Psoas muscle (tissue), 8 donors: Measurements from ENCODE around the gene PIP5KL1. TPM values are rescaled to one million over a fixed set of nuclear protein-coding genes. Genes with fewer than 3 reads are reported as not detected.

Experiments used
- ATAC-seq, 4 donors: fragments of 200-7000 bp; cut with Tn5 transposase; one replicate each; pipeline ENCODE4 v1.9.1; 2020; ENCODE audit warnings: moderate library complexity in 3 of 4, mild to moderate bottlenecking in 2 of 4
- DNase-seq, 2 donors: peaks; one replicate each; pipeline ENCODE4 v3.0.0-alpha.2; 2020
- H3K27ac ChIP-seq: fragments of 200-600 bp; one replicate; pipeline ENCODE4 v1.8.0; 2022
- H3K27me3 ChIP-seq, 3 donors: fragments of 200-600 bp in 1 of 3; one replicate each; pipeline versions ENCODE4 v1.6.1 to v1.8.0; 2013 to 2022; ENCODE audit warnings: low read length in 2 of 3, mild to moderate bottlenecking in 2 of 3, moderate library complexity in 1 of 3; ENCODE audit not compliant: insufficient read depth in 3 of 3
- H3K36me3 ChIP-seq, 2 donors: fragments of 200-600 bp in 1 of 2; one replicate each; pipeline versions ENCODE4 v1.6.1 to v1.8.0; 2013 to 2022; ENCODE audit warnings: low read depth in 1 of 2, mild to moderate bottlenecking in 1 of 2, moderate library complexity in 1 of 2; ENCODE audit not compliant: insufficient read depth in 1 of 2
- H3K4me1 ChIP-seq: fragments of 200-600 bp; one replicate; pipeline ENCODE4 v1.8.0; 2022
- H3K4me3 ChIP-seq: fragments of 200-600 bp; one replicate; pipeline ENCODE4 v1.8.0; 2022; ENCODE audit warnings: mild to moderate bottlenecking
- H3K9me3 ChIP-seq: fragments of 200-600 bp; one replicate; pipeline ENCODE4 v1.8.0; 2022
- CTCF ChIP-seq: fragments of 200-600 bp; IDR thresholded peaks from one replicate; pipeline ENCODE4 v1.8.0; 2022; ENCODE audit warnings: antibody characterized with exemption
- WGBS, 3 donors: extraction: QIAGEN DNeasy Blood & Tissue Kit; methylation state at CpG; one replicate each; pipeline versions ENCODE4 v1.1.6 to v1.1.7; 2013; 5-methylcytosine and 5-hydroxymethylcytosine counted together
- intact Hi-C, 2 donors: fragments of 100-400 bp; cut with DNase I; formaldehyde crosslinking; loops; one replicate each; pipeline versions ENCODE4 v1.11.0 to v1.14.2; 2022
- polyA plus RNA-seq, 3 donors: library from polyadenylated mRNA; stranded (reverse); fragments of 200-250 nt; gene quantifications; one replicate each; pipeline ENCODE4 v1.2.3, GENCODE V29; 2013
- total RNA-seq, 4 donors: library from RNA; stranded (reverse); fragmentation: NEBNext Ultra II Directional in 2 of 4; extraction: Animal tissue kit (Norgen Biotek cat#: 25700) in 2 of 4; gene quantifications; one replicate each; pipeline versions ENCODE4 v1.2.1 to v1.2.4, GENCODE V29; 2021 to 2023
- donor health status: healthy with polysubstance abuse.
- donor health status: DM: no; HTN: no; CAD: no; lungs with moderate emphysema.
- donor health status: Bipolar disorder and iron deficiency.
- donor health status: healthy.
- donor health status: DM: yes; HTN: yes; CAD: no.
- donor health status: DM: no; HTN: no; CAD: no.
- donor health status: DM: no; HTN: no; CAD: no.
- donor health status: DM: yes; HTN: yes; CAD: no.

Gene PIP5KL1
- total and polyA plus RNA-seq, 7 donors: 0.05 to 0.44 (median 0.26) TPM; not detected in 3

- H3K27me3 ChIP-seq: no peaks in the 10 kb centered on the region
- H3K36me3 ChIP-seq: peaks cover 0 to 6% of the 10 kb centered on the region in 2 donors
- ATAC-seq (no peak), DNase-seq (peak in 1 of 2 donors; percentile 59)
- intact Hi-C loops: loop anchor here (2.0 to 5.0 kb wide), 5 partner anchors 46 to 416 kb away; partner anchors contain the start of genes CDK9 (in 1 of the 2) and TOR2A (in 1 of the 2)
- no peaks in the 10 kb centered on the region for H3K9me3 ChIP-seq
- 88 to 95% (median 89%) methylated on average over 8 of the region's 8 CpGs for WGBS, 3 donors
- peak overlapping the region; percentile 44 for H3K27ac ChIP-seq
- TF ChIP-seq CTCF: no peak
- H3K4me1 ChIP-seq: peaks cover 39% of the 10 kb centered on the region
- no peak overlapping the region for H3K4me3 ChIP-seq
Observed at GRCh38 chr9:127918183-127919107, 12.1 kb downstream of the PIP5KL1 start.

GRCh38 chr9:127917603-127918002 is 13.0 kb downstream of the PIP5KL1 start:
- H3K4me1 ChIP-seq: peaks cover 39% of the 10 kb centered on the region

GRCh38 chr9:127916720-127917581 is 13.6 kb downstream of the PIP5KL1 start, which contains the start of gene ST6GALNAC4:
Gene ST6GALNAC4, minus strand, starts transcription at chr9:127917041. Its CDS starts 622 bp downstream, at chr9:127916419.
- peak; percentile 95 to 97 for DNase-seq
- 2 to 4% (median 2%) methylated on average over 53 to 71 of the region's 71 CpGs for WGBS, 3 donors
- Histone ChIP-seq H3K9me3 (no peaks in the 10 kb centered on the region), H3K4me1 (peaks cover 38% of the 10 kb centered on the region), H3K4me3 (peak within 1 kb of the TSS; percentile 73), H3K27me3 (no peaks in the 10 kb centered on the region), H3K27ac (peak within 1 kb of the TSS; percentile 81), H3K36me3 (peaks cover 0 to 17% of the 10 kb centered on the region in 2 donors)
- peak; percentile 91 to 92 (median 92) for ATAC-seq
- no peak for TF ChIP-seq CTCF
- intact Hi-C loops: loop anchor here (5.0 kb wide), 4 partner anchors 45 to 415 kb away; partner anchors contain the start of genes CDK9 (in 1 of the 2) and TOR2A (in 1 of the 2)

More at GRCh38 chr9:127917603-127918002, 13.0 kb downstream of the PIP5KL1 start:
- H3K27ac ChIP-seq: no peak overlapping the region
- DNase-seq (peak in 1 of 2 donors; percentile 48), ATAC-seq (no peak)
- intact Hi-C loops: loop anchor here (2.0 to 5.0 kb wide), 5 partner anchors 45 to 415 kb away; partner anchors contain the start of genes CDK9 (in 1 of the 2) and TOR2A (in 1 of the 2)
- H3K36me3 ChIP-seq: peaks cover 0 to 11% of the 10 kb centered on the region in 2 donors
- 54 to 71% (median 54%) methylated on average over 6 of the region's 6 CpGs for WGBS, 3 donors
- H3K27me3 ChIP-seq: no peaks in the 10 kb centered on the region
- no peak for TF ChIP-seq CTCF
- H3K9me3 ChIP-seq: no peaks in the 10 kb centered on the region
- H3K4me3 ChIP-seq: peak overlapping the region; percentile 37
